GM23248 (cell line): ENCODE results near the gene DCAF4. TPM values are rescaled to one million over a fixed set of nuclear protein-coding genes. Genes with fewer than 3 reads are reported as not detected.

Experiments used
- DNase-seq: peaks from one replicate; pipeline ENCODE4 v3.0.0-alpha.2; 2015
- H2AFZ ChIP-seq: fragments of 200-600 bp; sonication (generic); 2 replicates; pipeline ENCODE4 v1.6.1; 2016; ENCODE audit warnings: antibody characterized with exemption
- H3F3A ChIP-seq: fragments of 200-600 bp; sonication (generic); 2 replicates; pipeline ENCODE4 v1.6.1; 2016; ENCODE audit warnings: mild to moderate bottlenecking, antibody characterized with exemption, mixed run types; ENCODE audit not compliant: insufficient read depth
- H3K27ac ChIP-seq: fragments of 200-600 bp; sonication (generic); 2 replicates; pipeline ENCODE4 v1.5.1; 2016; ENCODE audit warnings: mild to moderate bottlenecking
- H3K27me3 ChIP-seq: fragments of 200-600 bp; sonication (generic); replicated peaks from 2 replicates; pipeline ENCODE4 v1.6.1; 2016; ENCODE audit warnings: mild to moderate bottlenecking; ENCODE audit not compliant: insufficient read depth
- H3K36me3 ChIP-seq: fragments of 200-600 bp; sonication (generic); 2 replicates; pipeline ENCODE4 v1.6.1; 2016; ENCODE audit warnings: low read depth, mild to moderate bottlenecking
- H3K4me1 ChIP-seq: fragments of 200-600 bp; sonication (generic); 2 replicates; pipeline ENCODE4 v1.6.1; 2016; ENCODE audit warnings: mild to moderate bottlenecking; ENCODE audit not compliant: insufficient read depth
- H3K4me2 ChIP-seq: fragments of 200-600 bp; sonication (generic); one replicate; pipeline ENCODE4 v1.6.1; 2016; ENCODE audit warnings: mild to moderate bottlenecking; ENCODE audit not compliant: unreplicated experiment
- H3K4me3 ChIP-seq: fragments of 200-600 bp; sonication (generic); 2 replicates; pipeline ENCODE4 v1.5.1; 2016; ENCODE audit warnings: mild to moderate bottlenecking
- H3K79me2 ChIP-seq: fragments of 200-600 bp; sonication (generic); 2 replicates; pipeline ENCODE4 v1.6.1; 2016; ENCODE audit warnings: mild to moderate bottlenecking; ENCODE audit not compliant: insufficient read depth
- H3K9ac ChIP-seq: fragments of 200-600 bp; sonication (generic); 2 replicates; pipeline ENCODE4 v1.6.1; 2016; ENCODE audit warnings: mild to moderate bottlenecking
- H3K9me2 ChIP-seq: fragments of 200-600 bp; sonication (generic); 2 replicates; pipeline ENCODE4 v1.6.1; 2016; ENCODE audit warnings: mixed run types, mild to moderate bottlenecking, moderate library complexity; ENCODE audit not compliant: insufficient read depth
- H3K9me3 ChIP-seq: fragments of 200-600 bp; sonication (generic); one replicate; pipeline ENCODE4 v1.6.1; 2017; ENCODE audit warnings: low read depth
- H4K20me1 ChIP-seq: fragments of 200-600 bp; sonication (generic); 2 replicates; pipeline ENCODE4 v1.6.0; 2016; ENCODE audit not compliant: insufficient read depth
- EZH2 ChIP-seq: fragments of 200-600 bp; sonication (generic); IDR thresholded peaks from 2 replicates; pipeline ENCODE4 v1.6.1; 2018; ENCODE audit warnings: antibody characterized with exemption, mild to moderate bottlenecking; ENCODE audit not compliant: insufficient read depth, poor library complexity, severe bottlenecking
- EZH2phosphoT487 ChIP-seq: fragments of 200-600 bp; sonication (generic); IDR thresholded peaks from 2 replicates; pipeline ENCODE4 v1.6.1; 2018; ENCODE audit warnings: antibody characterized with exemption, moderate library complexity, mild to moderate bottlenecking, low read depth; ENCODE audit not compliant: insufficient read depth
- WGBS, 2 experiments: methylation state at CpG; one replicate each; pipeline ENCODE4 v1.1.6; 2015 to 2017; ENCODE audit warnings: low lambda C conversion rate in 2 of 2, low coverage in 1 of 2; ENCODE audit errors: missing lambda C conversion rate in 2 of 2; 5-methylcytosine and 5-hydroxymethylcytosine counted together
- in situ Hi-C: fragments of 300-500 bp; cut with MboI; formaldehyde crosslinking; loops from 2 replicates; pipeline ENCODE4 v1.15.0; 2020
- polyA plus RNA-seq: library from polyadenylated mRNA; unstranded; fragments of >200 nt; fragmentation: Nextera tagmentation; extraction: Ambion mirVana; gene quantifications from 2 replicates; pipeline ENCODE4 v1.2.1, GENCODE V29; 2016
- total RNA-seq: library from RNA; depleted of rRNA; stranded (reverse); fragments of >200 nt; shearing (Covaris generic); gene quantifications from 2 replicates; pipeline ENCODE4 v1.2.3, GENCODE V29; 2014

DCAF4 gene
- total and polyA plus RNA-seq, 2 experiments from 2014 or later: 17.1 to 20.4 TPM

- peaks cover 14% of the 10 kb centered on the region; the same call in 1 of the 2 replicates for H3K36me3 ChIP-seq
- no peak overlapping the region for H3K4me3 ChIP-seq
- in situ Hi-C loops: loop anchor here (10.0 kb wide), 1 partner anchor 429 kb away; no protein-coding TSS in a partner anchor
- no peaks in the 10 kb centered on the region for H3K9me3 ChIP-seq
- no peaks in the 10 kb centered on the region for H3K4me1 ChIP-seq
- no peak overlapping the region for H3K9ac ChIP-seq
- H3K27me3 ChIP-seq: no peaks in the 10 kb centered on the region
- no peak for DNase-seq
- TF ChIP-seq EZH2phosphoT487 (no peak), EZH2 (no peak)
- no peaks in the 10 kb centered on the region for H3K79me2 ChIP-seq
- no peak overlapping the region for H3K4me2 ChIP-seq
- no peaks in the 10 kb centered on the region for H4K20me1 ChIP-seq
- peaks cover 7% of the 10 kb centered on the region for H3F3A ChIP-seq
- WGBS, 2 experiments: 75 to 77% methylated on average over 13 of the region's 13 CpGs
- no peak overlapping the region for H3K27ac ChIP-seq
- no peak overlapping the region for H2AFZ ChIP-seq
- no peaks in the 10 kb centered on the region for H3K9me2 ChIP-seq
Observed at GRCh38 chr14:72943876-72944430, 17.7 kb downstream of the DCAF4 start.

DNA sequence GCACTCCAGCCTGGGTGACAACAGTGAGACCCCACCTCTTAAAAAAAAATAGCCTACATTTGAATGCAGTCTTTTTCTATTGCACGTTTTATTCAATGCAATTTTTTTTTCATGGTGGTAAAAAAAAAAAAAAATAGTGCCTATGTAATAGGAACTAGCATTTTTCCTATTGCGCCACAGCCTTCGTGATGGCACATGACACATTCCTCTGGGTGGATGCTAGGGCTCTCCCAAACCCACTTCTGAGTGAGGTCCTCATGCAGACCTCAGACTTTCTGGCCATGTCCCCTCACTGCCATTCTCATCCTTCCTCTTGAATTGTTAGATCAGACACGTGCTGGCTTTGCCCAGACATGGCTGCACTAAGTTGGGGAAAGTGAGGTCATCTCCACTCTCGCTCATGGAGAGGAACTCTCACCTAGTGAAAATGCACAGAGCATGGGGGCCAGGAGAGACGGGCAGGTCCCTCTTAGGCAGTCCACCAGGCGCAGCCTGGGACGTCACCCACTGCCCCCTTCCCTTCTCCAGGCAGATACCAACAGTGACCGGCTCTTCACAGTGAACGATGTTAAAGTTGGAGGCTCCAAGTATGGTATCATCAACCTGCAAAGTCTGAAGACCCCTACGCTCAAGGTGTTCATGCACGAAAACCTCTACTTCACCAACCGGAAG is 19.2 kb downstream of the DCAF4 start:
- TF ChIP-seq EZH2: no peak
- H3K9me2 ChIP-seq: no peaks in the 10 kb centered on the region
- H3K4me3 ChIP-seq: no peak overlapping the region
- H3K4me1 ChIP-seq: no peaks in the 10 kb centered on the region
- WGBS, 2 experiments: 91 to 94% methylated on average over 13 of the region's 13 CpGs
- no peak overlapping the region for H3K27ac ChIP-seq
- no peak for DNase-seq
- H3K27me3 ChIP-seq: no peaks in the 10 kb centered on the region
- H4K20me1 ChIP-seq: no peaks in the 10 kb centered on the region
- H3K4me2 ChIP-seq: no peak overlapping the region
- peaks cover 7% of the 10 kb centered on the region; the same call in 1 of the 2 replicates for H3K36me3 ChIP-seq
- H3K79me2 ChIP-seq: no peaks in the 10 kb centered on the region
- no peaks in the 10 kb centered on the region for H3K9me3 ChIP-seq
- in situ Hi-C loops: loop anchor here (10.0 kb wide), 1 partner anchor 431 kb away; no protein-coding TSS in a partner anchor
- H3F3A ChIP-seq: peaks cover 7% of the 10 kb centered on the region
- H3K9ac ChIP-seq: no peak overlapping the region
- H2AFZ ChIP-seq: no peak overlapping the region

DNA sequence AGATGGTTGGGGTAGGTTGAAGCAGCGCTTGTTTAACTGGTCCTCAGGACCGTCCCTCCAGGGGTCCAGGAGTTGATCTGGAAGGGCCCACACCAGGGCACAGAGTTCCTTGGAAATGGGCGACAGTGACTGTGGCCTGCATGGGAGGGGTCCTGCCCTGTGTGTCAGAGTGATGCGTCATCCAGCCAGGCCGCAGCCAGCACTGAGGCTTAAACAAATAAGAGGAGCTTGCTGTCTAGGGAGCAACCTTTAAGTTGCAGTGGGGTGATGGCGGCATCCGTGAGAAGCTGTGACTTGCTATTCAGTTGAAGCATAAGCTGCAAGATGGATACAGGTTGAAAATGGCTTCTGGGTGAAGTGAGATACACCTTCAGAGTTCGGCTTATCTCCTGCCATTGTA is 20.2 kb downstream of the DCAF4 start:
- Histone ChIP-seq H3F3A (peaks cover 7% of the 10 kb centered on the region), H3K9me2 (no peaks in the 10 kb centered on the region), H3K4me3 (no peak overlapping the region), H3K9me3 (no peaks in the 10 kb centered on the region), H2AFZ (no peak overlapping the region), H3K79me2 (no peaks in the 10 kb centered on the region), H3K9ac (no peak overlapping the region), H3K4me2 (no peak overlapping the region), H4K20me1 (no peaks in the 10 kb centered on the region), H3K4me1 (no peaks in the 10 kb centered on the region), H3K27me3 (no peaks in the 10 kb centered on the region), H3K36me3 (peaks cover 3% of the 10 kb centered on the region; the same call in 1 of the 2 replicates), H3K27ac (no peak overlapping the region)
- in situ Hi-C loops: loop anchor here (10.0 kb wide), 1 partner anchor 432 kb away; no protein-coding TSS in a partner anchor
- TF ChIP-seq EZH2phosphoT487: no peak
- no peak for TF ChIP-seq EZH2
- DNase-seq: no peak
- WGBS, 2 experiments: 93 to 95% methylated on average over 8 of the region's 8 CpGs

GRCh38 chr14:72947366-72948160 is 21.3 kb downstream of the DCAF4 start:
- in situ Hi-C loops: loop anchor here (10.0 kb wide), 1 partner anchor 433 kb away; no protein-coding TSS in a partner anchor
- no peak overlapping the region for H3K4me3 ChIP-seq
- TF ChIP-seq EZH2 (no peak), EZH2phosphoT487 (no peak)
- H2AFZ ChIP-seq: no peak overlapping the region
- no peak overlapping the region for H3K4me2 ChIP-seq
- H3K27me3 ChIP-seq: no peaks in the 10 kb centered on the region
- H3K27ac ChIP-seq: no peak overlapping the region
- H3F3A ChIP-seq: peaks cover 7% of the 10 kb centered on the region
- no peaks in the 10 kb centered on the region for H3K4me1 ChIP-seq
- H4K20me1 ChIP-seq: no peaks in the 10 kb centered on the region
- WGBS, 2 experiments: 83 to 86% methylated on average over 9 of the region's 9 CpGs
- no peaks in the 10 kb centered on the region for H3K36me3 ChIP-seq
- H3K79me2 ChIP-seq: no peaks in the 10 kb centered on the region
- DNase-seq: peak; percentile 25
- H3K9me3 ChIP-seq: no peaks in the 10 kb centered on the region
- H3K9me2 ChIP-seq: no peaks in the 10 kb centered on the region
- no peak overlapping the region for H3K9ac ChIP-seq
